SK-N-MC (cell line): ENCODE results near the gene FNTB.

Source experiments
- DNase-seq: peaks from one replicate; pipeline ENCODE4 v3.0.0-alpha.2; 2011; ENCODE audit warnings: low read depth, low spot score
- H3K27ac ChIP-seq: fragments of 200-600 bp; sonication (generic); 2 replicates; pipeline ENCODE4 v1.5.1; 2016; ENCODE audit warnings: mixed run types
- H3K36me3 ChIP-seq: fragments of 200-600 bp; sonication (generic); 2 replicates; pipeline ENCODE4 v1.6.1; 2017; ENCODE audit warnings: antibody characterized with exemption, low read length, mixed read lengths; ENCODE audit not compliant: insufficient read depth
- H3K4me3 ChIP-seq: fragments of 200-600 bp; sonication (generic); 2 replicates; pipeline ENCODE4 v1.5.1; 2016
- H3K9ac ChIP-seq: fragments of 200-600 bp; sonication (generic); 2 replicates; pipeline ENCODE4 v1.8.0; 2017; ENCODE audit warnings: mixed run types, mixed read lengths; ENCODE audit not compliant: insufficient read length
- H3K9me3 ChIP-seq: fragments of 200-600 bp; sonication (generic); 2 replicates; pipeline ENCODE4 v1.6.1; 2017; ENCODE audit warnings: low read depth, mild to moderate bottlenecking, antibody characterized with exemption, low read length, moderate library complexity, mixed read lengths
- EZH2 ChIP-seq: fragments of 200-600 bp; sonication (generic); IDR thresholded peaks from one replicate; pipeline ENCODE4 v1.6.1; 2017; ENCODE audit warnings: antibody characterized with exemption
- FOXP2 ChIP-seq: optimal IDR thresholded peaks from 2 replicates; pipeline ENCODE3; 2011; ENCODE audit warnings: mild to moderate bottlenecking, moderate library complexity; ENCODE audit not compliant: insufficient read depth; ENCODE audit errors: extremely low read length, control extremely low read depth
- POLR2AphosphoS5 ChIP-seq: IDR thresholded peaks from 2 replicates; pipeline ENCODE4 v1.6.1; 2012; ENCODE audit warnings: mild to moderate bottlenecking, low read depth, low read length, borderline replicate concordance

FNTB gene

DNA sequence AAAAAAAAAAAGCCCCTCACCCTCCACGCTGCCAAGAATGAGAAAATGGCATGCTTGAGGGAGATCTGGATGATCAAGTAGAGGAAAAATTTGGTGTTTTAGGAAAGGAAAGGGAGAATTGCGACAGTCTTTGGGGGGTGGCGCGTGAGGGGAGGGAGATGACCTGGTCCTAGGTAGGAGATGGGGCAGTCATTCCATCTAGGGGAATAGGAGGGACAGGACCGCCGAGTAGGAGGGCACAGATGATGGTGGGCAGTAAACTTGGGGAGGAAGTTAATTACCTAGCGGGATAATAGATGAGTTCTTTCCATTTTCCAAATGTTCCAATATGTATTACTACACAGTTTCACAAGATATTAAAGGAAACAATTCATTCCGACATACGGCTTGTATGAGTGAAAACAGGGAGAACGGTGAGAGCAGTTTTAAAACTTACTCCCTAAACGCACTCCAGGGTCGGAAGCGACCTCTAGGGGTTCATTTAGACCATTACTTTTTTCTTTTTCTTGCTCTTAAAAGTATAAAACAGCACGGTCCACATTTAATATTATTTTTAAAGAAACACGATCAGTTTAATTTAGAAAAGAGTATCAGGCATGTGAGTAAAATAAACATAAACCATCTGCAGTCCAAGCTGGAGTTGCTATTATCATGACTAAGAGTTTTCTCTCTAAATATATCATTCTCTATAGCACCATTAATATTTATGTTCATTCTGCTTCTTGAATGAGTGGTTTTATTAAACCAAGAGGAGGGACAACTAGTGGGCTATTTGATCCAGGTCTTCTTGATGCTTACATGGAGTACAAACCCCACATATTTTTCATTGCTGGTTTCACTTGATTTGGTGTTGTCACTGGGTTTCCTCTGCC is 3.0 kb upstream of the FNTB start:
- no peak for TF ChIP-seq POLR2AphosphoS5
- TF ChIP-seq EZH2: no peak
- no peak for TF ChIP-seq FOXP2
- Histone ChIP-seq H3K36me3 (no peaks in the 10 kb centered on the region), H3K27ac (no peak overlapping the region), H3K9ac (peak overlapping the region; percentile 29), H3K4me3 (peak overlapping the region; percentile 63), H3K9me3 (no peaks in the 10 kb centered on the region)
- DNase-seq: no peak

DNA sequence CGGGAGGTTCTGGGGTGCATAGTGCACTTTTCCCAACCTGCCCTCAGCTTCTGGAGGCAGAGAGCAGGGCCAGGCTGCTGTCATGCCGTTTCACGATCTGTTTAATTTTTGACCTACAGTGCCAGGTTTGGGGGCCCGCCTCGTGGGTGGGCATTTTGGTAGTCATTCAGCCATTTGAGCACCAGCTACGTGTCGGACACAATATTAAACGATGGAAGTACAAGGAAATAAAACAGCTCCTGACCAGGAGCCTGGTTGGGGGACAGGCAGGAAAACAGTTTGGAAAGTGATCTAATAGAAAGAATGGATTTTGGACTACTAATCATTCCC is 708 bp downstream of the FNTB start:
- no peaks in the 10 kb centered on the region for H3K9me3 ChIP-seq
- TF ChIP-seq POLR2AphosphoS5 (no peak), EZH2 (no peak), FOXP2 (no peak)
- DNase-seq: no peak

DNA sequence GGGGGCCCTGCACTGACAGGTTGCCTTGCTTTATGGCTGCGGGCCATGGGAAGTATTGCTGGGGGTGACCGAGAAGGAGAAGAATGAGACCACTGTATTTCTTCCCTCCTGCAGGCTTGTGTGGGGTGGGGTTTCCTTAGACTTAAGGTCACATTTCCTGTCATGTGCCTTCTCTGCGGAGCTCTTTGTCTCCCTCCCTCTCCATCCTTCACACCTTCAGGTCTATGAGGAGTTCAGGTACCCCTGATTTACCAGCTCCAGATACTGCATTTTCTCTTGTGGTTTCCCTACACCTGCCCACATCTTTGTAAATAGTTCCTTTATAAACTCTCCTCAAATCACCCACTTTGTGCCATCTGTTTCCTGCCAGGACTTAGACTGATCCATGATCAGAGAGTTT is 3.6 kb downstream of the FNTB start:
- no peak overlapping the region for H3K4me3 ChIP-seq
- no peak overlapping the region for H3K9ac ChIP-seq
- 0 out of 2 replicates have a peak, but pooled peaks cover 3% of the 10 kb centered on the region for H3K36me3 ChIP-seq
- H3K27ac ChIP-seq: no peak overlapping the region
- no peaks in the 10 kb centered on the region for H3K9me3 ChIP-seq
- no peak for DNase-seq
- TF ChIP-seq FOXP2 (no peak), EZH2 (no peak)

More for the DNA sequence above, 708 bp downstream of the FNTB start:
- H3K27ac ChIP-seq: no peak overlapping the region
- H3K9ac ChIP-seq: peak overlapping the region; percentile 79
- H3K4me3 ChIP-seq: peak overlapping the region; percentile 96
- 0 out of 2 replicates have a peak, but pooled peaks cover 3% of the 10 kb centered on the region for H3K36me3 ChIP-seq

- no peak overlapping the region for H3K4me3 ChIP-seq
- no peak overlapping the region for H3K9ac ChIP-seq
- no peaks in the 10 kb centered on the region for H3K9me3 ChIP-seq
- no peak for TF ChIP-seq POLR2AphosphoS5
- DNase-seq: no peak
- H3K36me3 ChIP-seq: 0 out of 2 replicates have a peak, but pooled peaks cover 3% of the 10 kb centered on the region
- no peak overlapping the region for H3K27ac ChIP-seq
Observed at GRCh38 chr14:64990939-64991338, 4.2 kb downstream of the FNTB start.

DNA sequence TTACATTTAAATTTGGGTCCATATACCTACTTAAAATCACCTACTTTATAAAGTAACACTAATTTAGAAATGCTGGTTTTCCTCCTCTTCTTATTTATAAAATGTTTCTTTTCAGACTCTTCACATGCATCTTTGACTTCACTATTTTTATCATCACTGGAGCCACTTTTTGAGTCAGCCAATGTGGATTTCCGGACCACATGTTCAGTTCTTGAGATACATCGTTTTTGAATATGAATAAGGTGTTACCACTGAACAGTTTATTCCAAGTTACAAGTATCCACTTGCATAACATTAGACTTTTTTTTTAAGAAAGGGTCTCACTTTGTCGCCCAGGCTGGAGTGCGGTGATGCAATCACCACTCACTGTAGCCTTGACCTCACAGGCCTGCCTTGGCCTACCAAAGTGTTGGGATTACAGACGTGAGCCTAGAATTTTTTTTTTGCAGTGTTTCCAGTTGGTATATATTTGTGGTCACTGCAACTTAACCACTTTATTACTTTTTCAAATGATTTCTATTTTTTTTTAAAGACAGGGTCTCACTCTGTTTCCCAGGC is 5.7 kb downstream of the FNTB start:
- TF ChIP-seq POLR2AphosphoS5 (no peak), FOXP2 (no peak), EZH2 (no peak)
- Histone ChIP-seq H3K27ac (no peak overlapping the region; the same call in 1 of the 2 replicates), H3K9ac (no peak overlapping the region), H3K4me3 (no peak overlapping the region), H3K9me3 (no peaks in the 10 kb centered on the region), H3K36me3 (0 out of 2 replicates have a peak, but pooled peaks cover 3% of the 10 kb centered on the region)
- no peak for DNase-seq

DNA sequence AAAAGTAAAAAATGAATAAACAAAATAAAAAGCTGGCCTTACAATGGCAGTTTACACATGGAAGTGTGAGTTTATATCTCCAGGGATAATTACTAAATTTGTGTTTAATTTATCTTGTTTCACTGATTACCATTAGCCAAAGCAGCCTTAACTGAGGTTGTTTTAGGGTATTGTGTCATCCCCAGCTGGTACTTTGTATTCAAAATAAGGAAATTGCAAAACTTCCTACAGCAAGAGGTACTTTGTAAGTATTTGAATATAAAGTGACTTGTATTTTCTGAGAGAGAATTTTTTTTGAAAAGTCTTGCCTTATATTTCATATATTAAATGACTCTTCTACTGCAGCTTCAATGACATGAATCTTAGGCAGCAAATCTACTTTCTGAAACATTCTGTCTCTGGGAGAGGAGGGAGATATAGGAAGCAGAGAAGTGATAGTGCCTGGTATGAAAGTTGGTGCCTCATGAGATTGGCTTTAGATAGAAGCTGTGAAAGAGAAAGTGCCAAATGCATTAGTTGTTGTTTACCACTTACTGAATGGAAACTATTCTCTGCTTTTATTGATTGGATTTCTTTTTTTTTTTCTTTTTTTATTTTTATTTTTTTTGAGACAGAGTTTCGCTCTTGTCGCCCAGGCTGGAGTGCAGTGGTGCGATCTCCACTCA is 6.7 kb downstream of the FNTB start:
- Histone ChIP-seq H3K36me3 (0 out of 2 replicates have a peak, but pooled peaks cover 3% of the 10 kb centered on the region), H3K9ac (no peak overlapping the region), H3K9me3 (no peaks in the 10 kb centered on the region), H3K4me3 (no peak overlapping the region), H3K27ac (peak overlapping the region; percentile 19; the same call in 1 of the 2 replicates)
- DNase-seq: no peak
- TF ChIP-seq FOXP2 (no peak), POLR2AphosphoS5 (no peak), EZH2 (no peak)

DNA sequence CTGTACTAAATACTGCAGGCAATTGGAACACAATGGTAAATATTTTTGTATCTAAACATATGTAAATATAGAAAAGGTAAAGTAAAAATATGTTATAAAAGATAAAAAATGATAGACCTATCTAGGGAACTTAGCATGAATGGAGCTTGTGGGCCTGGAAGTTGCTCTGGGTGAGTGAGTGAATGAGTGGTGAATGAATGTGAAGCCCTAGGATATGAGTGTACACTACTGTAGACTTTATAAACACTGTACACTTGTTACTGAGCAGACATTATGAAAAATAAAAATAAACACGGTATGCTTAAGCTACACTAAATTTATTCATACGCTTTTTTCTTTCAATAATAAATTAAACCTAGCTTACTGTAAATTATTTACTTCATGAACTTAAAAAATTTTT is 7.8 kb downstream of the FNTB start:
- Histone ChIP-seq H3K27ac (no peak overlapping the region), H3K36me3 (no peaks in the 10 kb centered on the region)

DNA sequence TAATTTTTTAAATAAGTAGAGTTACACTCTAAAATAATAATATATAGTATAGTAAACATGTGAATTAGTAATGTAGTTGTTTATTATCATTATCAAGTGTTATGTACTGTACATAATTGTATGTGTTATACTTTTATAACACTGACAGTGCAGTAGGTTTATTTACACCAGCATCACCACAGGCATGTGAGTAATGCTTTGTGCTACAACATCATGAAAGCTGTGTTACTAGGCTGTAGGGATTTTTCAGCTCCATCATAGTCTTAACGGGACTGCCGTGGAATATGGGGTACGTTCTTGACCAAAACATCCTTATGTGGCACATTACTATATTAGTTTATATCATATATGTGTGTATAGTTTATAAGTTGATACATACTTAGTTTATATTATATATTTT is 8.6 kb downstream of the FNTB start:
- Histone ChIP-seq H3K36me3 (no peaks in the 10 kb centered on the region), H3K9ac (no peak overlapping the region), H3K4me3 (no peak overlapping the region), H3K9me3 (no peaks in the 10 kb centered on the region), H3K27ac (no peak overlapping the region)
- TF ChIP-seq EZH2: no peak
- no peak for TF ChIP-seq POLR2AphosphoS5
- no peak for TF ChIP-seq FOXP2
- no peak for DNase-seq

More for the DNA sequence above, 7.8 kb downstream of the FNTB start:
- no peak for TF ChIP-seq FOXP2
- no peak for TF ChIP-seq POLR2AphosphoS5
- TF ChIP-seq EZH2: no peak
- DNase-seq: no peak
- no peak overlapping the region for H3K9ac ChIP-seq
- no peaks in the 10 kb centered on the region for H3K9me3 ChIP-seq
- no peak overlapping the region for H3K4me3 ChIP-seq
